Measurements from ENCODE around the gene AUTS2.
A peak's percentile ranks its signal among the peaks of the same experiment; 100 is the strongest.

The AUTS2 gene

GRCh38 chr7:69813637-69814240 lies 215.5 kb downstream of the AUTS2 start:
- no peak for DNase-seq (ENCODE audit: low spot score)
- no peak for FAIRE-seq

GRCh38 chr7:69814421-69814962 lies 216.2 kb downstream of the AUTS2 start:
- DNase-seq (ENCODE audit: low spot score): no peak
- no peak for FAIRE-seq

- no peak for FAIRE-seq
- no peak for DNase-seq (ENCODE audit: low spot score)
These were observed 218.2 kb downstream of the AUTS2 start for GRCh38 chr7:69816501-69816900.

GRCh38 chr7:69817121-69817520 lies 218.8 kb downstream of the AUTS2 start:
- FAIRE-seq (no peak), DNase-seq (ENCODE audit: low spot score) (no peak)

DNA sequence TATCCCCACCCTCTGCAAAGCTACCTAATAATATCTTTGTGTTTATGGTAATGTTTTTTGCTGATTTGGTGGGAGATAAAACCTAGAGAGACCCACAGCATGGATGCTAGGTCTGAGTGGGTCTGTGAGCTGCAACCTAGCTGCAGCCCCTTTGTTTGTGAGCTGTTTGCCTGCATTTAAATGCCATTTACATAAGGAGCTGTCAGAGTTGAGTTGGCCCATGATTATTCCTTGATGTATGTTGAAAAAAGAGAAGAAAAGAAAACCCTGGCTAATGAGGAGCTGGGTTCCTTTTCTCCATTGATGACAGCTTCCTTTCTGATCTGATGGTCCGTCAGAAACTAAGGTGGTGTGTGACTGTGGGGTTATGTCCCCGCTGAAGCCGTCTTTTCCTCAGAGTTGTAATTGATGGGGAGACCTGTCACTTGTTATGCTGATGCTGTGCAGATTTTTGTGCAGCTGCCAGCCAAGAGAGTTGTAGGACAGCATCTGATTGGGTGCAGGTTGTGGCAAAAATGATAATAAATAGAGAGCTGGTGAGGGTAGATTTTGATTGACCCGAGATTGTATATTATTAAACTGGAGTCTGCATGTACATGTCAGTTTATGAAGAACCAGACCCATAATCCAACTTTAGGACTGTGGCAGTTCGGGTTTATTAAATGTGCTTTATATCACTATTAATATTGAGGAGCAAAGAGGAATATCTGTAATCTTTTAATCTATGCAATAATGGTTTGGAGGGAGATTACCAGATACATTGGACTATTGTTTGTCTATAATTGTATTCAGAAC lies 219.8 kb downstream of the AUTS2 start:
- DNase-seq (ENCODE audit: low spot score): no peak
- no peak for FAIRE-seq

GRCh38 chr7:69818636-69819332 lies 220.5 kb downstream of the AUTS2 start:
- DNase-seq (ENCODE audit: low spot score): no peak
- no peak for FAIRE-seq

- FAIRE-seq: no peak
- DNase-seq (ENCODE audit: low spot score): no peak
These were observed 221.0 kb downstream of the AUTS2 start for GRCh38 chr7:69819333-69819705.

GRCh38 chr7:69820479-69821192 lies 222.4 kb downstream of the AUTS2 start:
- DNase-seq (ENCODE audit: low spot score) (no peak), FAIRE-seq (no peak)

GRCh38 chr7:69822386-69822785 lies 224.1 kb downstream of the AUTS2 start:
- no peak for DNase-seq (ENCODE audit: low spot score)
- FAIRE-seq: no peak

GRCh38 chr7:69823151-69823744 lies 225.0 kb downstream of the AUTS2 start:
- DNase-seq (ENCODE audit: low spot score) (no peak), FAIRE-seq (no peak)

DNA sequence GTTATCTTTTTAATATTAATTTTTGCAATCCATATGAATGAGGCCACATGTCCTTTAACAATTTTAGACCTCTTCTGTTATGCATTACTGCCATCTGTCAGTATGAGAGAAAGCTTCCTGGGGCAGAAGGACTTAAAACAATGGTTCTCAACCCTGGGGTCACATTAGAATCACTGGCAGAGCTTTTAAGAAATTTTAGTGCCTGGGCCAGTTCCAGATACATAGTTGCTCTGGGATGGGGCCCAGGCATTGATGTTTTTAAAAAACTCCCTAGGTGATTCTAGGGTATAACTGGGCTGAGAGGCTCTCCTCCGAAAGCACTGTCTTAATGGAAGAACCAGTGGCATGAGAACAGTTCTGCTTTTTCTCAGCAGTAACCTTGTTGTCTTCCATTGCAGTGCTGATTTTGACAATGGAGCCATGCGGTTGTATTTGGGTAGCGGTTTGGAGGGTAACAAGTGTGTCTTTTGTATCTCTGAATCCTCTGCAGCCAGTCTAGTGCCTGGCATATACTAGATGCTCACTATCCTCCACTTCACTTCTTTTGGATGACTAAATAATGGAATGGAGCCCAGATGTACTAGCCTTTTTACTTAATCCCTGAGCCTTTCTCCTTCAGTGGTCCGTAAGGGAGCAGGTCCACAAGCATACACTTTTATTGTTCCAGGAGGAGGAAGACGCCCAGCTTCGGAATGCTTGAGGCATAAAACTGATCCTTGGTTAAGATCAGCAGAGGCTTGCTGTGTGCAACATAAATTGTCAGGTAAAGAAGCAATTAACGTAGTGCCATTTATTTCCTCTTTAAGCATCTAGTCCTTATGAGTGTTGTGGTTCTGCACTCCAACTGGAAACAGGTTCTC lies 227.1 kb downstream of the AUTS2 start:
- DNase-seq (ENCODE audit: low spot score) (no peak), FAIRE-seq (no peak)

GRCh38 chr7:69826283-69826682 lies 228.0 kb downstream of the AUTS2 start:
- no peak for FAIRE-seq
- DNase-seq (ENCODE audit: low spot score): no peak

DNA sequence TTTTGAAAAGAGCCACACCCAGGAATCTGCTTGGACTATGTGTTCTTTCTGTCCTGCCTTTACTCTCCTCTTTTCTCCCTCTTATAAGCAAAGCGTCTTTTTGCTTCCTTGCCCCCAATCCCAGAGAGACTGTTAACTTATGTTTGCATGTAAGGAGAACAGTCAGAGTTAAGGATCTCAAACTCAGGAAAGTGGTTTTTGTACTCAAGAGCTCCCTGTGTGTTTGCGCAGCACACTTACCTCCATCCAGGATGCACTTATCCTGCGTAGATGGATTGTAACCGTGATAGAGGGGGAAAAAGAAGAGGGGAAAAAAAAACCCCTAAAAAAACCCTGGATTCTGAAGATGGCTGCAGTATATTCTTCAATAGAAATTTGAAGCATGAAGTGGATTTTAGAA lies 228.9 kb downstream of the AUTS2 start:
- FAIRE-seq (no peak), DNase-seq (ENCODE audit: low spot score) (no peak)

GRCh38 chr7:69827558-69827957 lies 229.3 kb downstream of the AUTS2 start:
- DNase-seq (ENCODE audit: low spot score) (no peak), FAIRE-seq (no peak)

DNA sequence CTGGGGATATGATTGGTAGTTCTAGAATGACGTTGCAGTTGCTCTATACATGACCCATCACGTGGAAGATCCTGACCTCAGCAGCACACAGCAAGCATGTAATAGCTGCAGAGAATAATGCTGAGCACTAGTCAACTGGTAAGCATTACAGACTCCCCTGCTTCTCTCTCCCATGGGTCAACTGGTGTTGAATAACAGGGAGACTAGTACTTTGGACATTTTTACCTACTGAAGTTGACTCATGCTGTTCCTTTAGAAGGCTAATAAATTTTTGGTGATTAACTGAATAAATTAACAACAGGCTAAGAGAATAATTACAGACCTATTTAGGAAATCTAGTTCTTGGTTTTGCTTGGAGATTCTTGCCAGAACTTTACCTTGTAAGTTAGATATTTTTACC lies 234.1 kb downstream of the AUTS2 start:
- FAIRE-seq: no peak
- DNase-seq (ENCODE audit: low spot score): no peak

DNA sequence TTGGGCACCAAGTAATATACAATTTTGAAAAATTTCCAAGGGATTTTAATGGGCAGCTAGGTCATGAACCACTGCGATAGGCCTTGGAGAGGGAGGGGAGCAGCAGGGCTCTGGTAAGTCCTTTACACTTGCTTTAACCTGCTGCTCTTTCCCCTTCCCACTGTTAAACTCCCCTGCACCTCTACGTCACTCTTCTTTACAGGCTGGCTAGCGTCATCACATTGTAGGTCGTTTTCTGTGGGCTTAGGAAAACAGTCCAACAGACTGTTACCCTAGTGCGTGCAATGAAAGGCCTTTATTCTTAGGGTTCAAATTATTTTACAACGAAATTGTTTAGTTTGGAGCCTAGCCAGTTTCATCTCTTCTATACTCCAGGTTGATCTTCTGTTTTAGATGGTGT lies 235.7 kb downstream of the AUTS2 start:
- DNase-seq (ENCODE audit: low spot score) (no peak), FAIRE-seq (no peak)

DNA sequence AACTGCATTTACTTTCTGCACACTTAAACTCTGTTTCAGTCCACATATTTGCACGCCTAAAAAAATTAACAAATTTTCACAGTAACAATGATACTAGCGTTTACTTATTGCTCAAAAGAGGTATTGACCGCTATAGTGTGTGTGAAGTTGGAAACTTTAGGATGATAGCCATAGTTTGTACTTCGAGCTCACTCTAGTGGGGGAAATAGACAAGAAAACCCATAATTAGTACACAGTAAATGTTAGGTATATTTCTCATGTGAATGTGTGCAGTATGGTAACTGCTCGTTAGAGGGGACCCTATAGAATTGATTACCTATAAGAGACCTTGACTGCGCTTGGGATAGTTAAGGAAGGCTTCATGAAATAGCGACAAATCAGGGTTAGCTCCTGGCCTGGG lies 238.4 kb downstream of the AUTS2 start:
- DNase-seq (ENCODE audit: low spot score) (no peak), FAIRE-seq (no peak)

DNA sequence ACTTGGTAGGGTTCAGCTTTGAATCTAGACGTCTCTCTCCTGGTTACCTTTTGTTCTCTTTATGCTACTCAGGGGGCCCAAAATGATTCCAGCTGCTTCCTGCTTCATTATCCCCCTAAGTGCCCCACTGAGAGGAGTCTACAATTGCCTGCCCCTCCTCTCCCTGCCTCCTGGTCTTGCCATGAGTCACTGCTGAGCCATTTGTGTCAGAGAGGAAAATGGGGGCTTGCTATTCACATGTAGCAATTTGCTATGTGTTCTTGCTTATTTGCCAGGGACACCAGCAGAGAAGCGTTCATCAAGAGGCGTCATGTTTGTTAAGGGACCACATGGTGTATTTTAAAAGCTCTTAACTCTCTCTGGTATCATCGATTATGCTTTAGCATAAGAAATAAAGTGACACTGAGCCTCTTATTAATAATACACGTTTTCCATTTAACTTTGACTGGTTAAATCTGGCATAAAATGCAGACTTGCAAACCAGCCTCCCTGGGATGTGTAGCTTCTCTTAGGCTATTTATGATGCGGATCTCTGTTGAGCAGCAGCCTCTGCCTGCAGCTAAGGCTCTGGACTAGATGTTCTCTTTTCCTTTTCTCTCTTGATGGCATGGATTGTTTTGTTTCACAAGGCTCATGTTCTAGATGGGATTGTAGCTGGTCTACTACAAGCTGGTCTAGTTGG lies 239.3 kb downstream of the AUTS2 start:
- FAIRE-seq (peak; percentile 37), DNase-seq (ENCODE audit: low spot score) (peak; percentile 55)

DNA sequence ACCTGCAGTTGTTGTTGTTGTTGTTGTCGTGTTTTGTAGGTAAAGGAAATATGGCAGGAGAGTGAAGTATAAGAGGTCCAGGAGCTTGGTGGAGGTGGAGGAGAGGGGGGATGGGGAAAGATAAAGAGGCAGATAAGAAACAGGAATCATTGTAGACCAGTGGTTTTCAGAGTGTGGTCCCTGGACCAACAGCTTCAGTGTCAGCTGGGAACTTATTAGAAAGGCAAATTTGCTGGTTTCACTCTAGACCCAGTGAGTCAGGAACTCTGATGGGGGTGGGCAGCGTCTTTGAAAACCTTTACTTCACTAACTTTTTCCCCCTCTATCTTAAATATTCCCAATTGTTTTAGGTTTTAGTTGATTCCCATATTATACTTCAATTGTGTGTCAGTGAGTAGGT lies 241.5 kb downstream of the AUTS2 start:
- FAIRE-seq: no peak

DNA sequence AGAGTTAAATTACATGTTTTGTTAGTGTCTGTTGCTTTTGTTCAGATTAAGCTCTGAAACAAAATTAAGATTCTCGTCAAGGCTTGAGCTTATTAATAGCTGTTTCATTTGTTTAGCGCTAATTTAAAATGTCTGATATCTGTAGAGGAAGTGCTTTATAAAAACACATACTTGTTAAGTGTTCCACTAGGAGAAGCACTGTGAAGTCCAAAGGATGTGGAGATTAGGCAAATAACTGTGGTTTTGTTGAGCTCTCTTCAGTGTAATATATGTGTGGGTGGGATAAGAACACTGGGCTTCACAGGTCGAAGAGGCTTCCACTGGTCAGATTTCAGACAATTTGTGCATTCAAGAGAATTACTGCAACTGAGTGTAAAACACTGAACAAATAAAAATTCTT lies 242.0 kb downstream of the AUTS2 start:
- FAIRE-seq: no peak
- peak; percentile 17 for DNase-seq (ENCODE audit: low spot score)

More for the DNA sequence above, 241.5 kb downstream of the AUTS2 start:
- no peak for DNase-seq (ENCODE audit: low spot score)
